Measurements from ENCODE around the gene CCM2L.

DNA sequence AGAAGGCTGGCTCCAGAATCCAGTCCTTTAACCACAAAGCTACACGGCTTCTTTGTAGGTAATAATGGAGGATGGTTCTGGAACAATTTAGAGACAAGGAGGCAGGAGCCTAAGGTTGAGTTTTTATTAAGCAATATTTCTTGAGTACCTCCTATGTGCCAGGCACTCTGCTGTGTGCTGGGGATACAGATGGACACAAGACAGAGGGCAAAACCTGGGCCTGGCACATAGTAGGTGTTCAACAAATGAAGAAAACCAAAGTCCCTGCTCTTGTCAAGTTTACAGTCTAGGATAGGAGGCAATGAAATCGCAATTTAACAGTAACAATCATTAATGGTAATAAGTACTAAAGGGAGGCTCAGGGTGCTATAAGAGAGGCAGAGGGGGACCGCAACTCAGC is 17.4 kb downstream of the CCM2L start:
- TF ChIP-seq POLR2A (IDR thresholded peaks at IDR 0.05; ENCODE audit: low read depth, low read length) (no peak), POLR2AphosphoS5 (IDR thresholded peaks at IDR 0.05; ENCODE audit: low read depth, low read length) (no peak), TAF1 (IDR thresholded peaks at IDR 0.05; ENCODE audit: low read depth, low read length) (no peak), SPI1 (IDR thresholded peaks at IDR 0.05; ENCODE audit: low read depth, low read length) (no peak), POU2F2 (IDR thresholded peaks at IDR 0.05; ENCODE audit: low read depth, low read length) (no peak)
